Tibial artery (tissue), 4 donors: Measurements from ENCODE around the gene GIMAP5.

Experiments
- DNase-seq, 2 donors: peaks; one replicate each; pipeline ENCODE4 v3.0.0-alpha.2; 2019
- H3K27ac ChIP-seq, 2 donors: fragments of 200-600 bp; sonication (generic) in 1 of 2; 1 replicate in 1 of 2; 2 replicates in 1 of 2; pipeline ENCODE4 v1.5.1; 2018 to 2019; ENCODE audit warnings: mild to moderate bottlenecking in 1 of 2
- H3K27me3 ChIP-seq, 2 donors: fragments of 200-600 bp; sonication (generic) in 1 of 2; one replicate each; pipeline versions ENCODE4 v1.5.1 to v1.6.0; 2016 to 2019
- H3K36me3 ChIP-seq, 3 donors: fragments of 200-600 bp; sonication (generic) in 2 of 3; one replicate each; pipeline ENCODE4 v1.5.1; 2016 to 2019; ENCODE audit warnings: mild to moderate bottlenecking in 2 of 3
- H3K4me1 ChIP-seq, 4 donors: fragments of 200-600 bp; sonication (generic) in 2 of 4; 1 replicate in 3 of 4; 2 replicates in 1 of 4; pipeline ENCODE4 v1.5.1; 2016 to 2019
- H3K4me3 ChIP-seq, 2 donors: fragments of 200-600 bp; sonication (generic) in 1 of 2; 1 replicate in 1 of 2; 2 replicates in 1 of 2; pipeline ENCODE4 v1.5.1; 2018 to 2019; ENCODE audit warnings: mild to moderate bottlenecking in 2 of 2
- H3K9me3 ChIP-seq, 3 donors: fragments of 200-600 bp; sonication (generic) in 1 of 3; one replicate each; pipeline ENCODE4 v1.5.1; 2016 to 2019
- CTCF ChIP-seq, 2 experiments: fragments of 200-600 bp in 1 of 2; fragments of 450-650 bp in 1 of 2; IDR thresholded peaks; one replicate each; pipeline ENCODE4 v1.5.1; 2017 to 2019; ENCODE audit warnings: antibody characterized with exemption in 2 of 2, mild to moderate bottlenecking in 1 of 2, moderate library complexity in 1 of 2
- intact Hi-C: fragments of 100-400 bp; cut with DNase I; formaldehyde crosslinking; loops from one replicate; pipeline ENCODE4 v1.15.0; 2023; ENCODE audit warnings: low total_unique reads

The GIMAP5 gene

GRCh38 chr7:150753826-150754603 is 16.8 kb downstream of the GIMAP5 start:
- intact Hi-C loops, result no loop called here
- no peak for DNase-seq

GRCh38 chr7:150754951-150755350 is 17.7 kb downstream of the GIMAP5 start:
- intact Hi-C loops, result no loop called here
- TF ChIP-seq CTCF (IDR thresholded peaks at IDR 0.05), result no peak
- H3K36me3 ChIP-seq, result no peaks in the 10 kb centered on the region
- H3K9me3 ChIP-seq, result no peaks in the 10 kb centered on the region
- H3K27me3 ChIP-seq, result peaks cover 0 to 2% of the 10 kb centered on the region in 2 donors
- H3K4me1 ChIP-seq, result no peaks in the 10 kb centered on the region
- H3K27ac ChIP-seq, result no peak overlapping the region
- no peak for DNase-seq
- no peak overlapping the region for H3K4me3 ChIP-seq

More at GRCh38 chr7:150753826-150754603, 16.8 kb downstream of the GIMAP5 start:
- Histone ChIP-seq H3K9me3 (no peaks in the 10 kb centered on the region), H3K27ac (no peak overlapping the region), H3K27me3 (peaks cover 0 to 2% of the 10 kb centered on the region in 2 donors), H3K36me3 (no peaks in the 10 kb centered on the region), H3K4me1 (no peaks in the 10 kb centered on the region), H3K4me3 (no peak overlapping the region)
- no peak for TF ChIP-seq CTCF (IDR thresholded peaks at IDR 0.05)

- H3K27ac ChIP-seq, result no peak overlapping the region
Observed at GRCh38 chr7:150755473-150756099, 18.4 kb downstream of the GIMAP5 start.

GRCh38 chr7:150756166-150756565 is 18.9 kb downstream of the GIMAP5 start:
- Histone ChIP-seq H3K27me3 (peaks cover 0 to 2% of the 10 kb centered on the region in 2 donors), H3K4me3 (no peak overlapping the region), H3K36me3 (no peaks in the 10 kb centered on the region), H3K9me3 (no peaks in the 10 kb centered on the region), H3K27ac (no peak overlapping the region), H3K4me1 (no peaks in the 10 kb centered on the region)
- no peak for DNase-seq
- intact Hi-C loops, result no loop called here
- no peak for TF ChIP-seq CTCF (IDR thresholded peaks at IDR 0.05)

More at GRCh38 chr7:150755473-150756099, 18.4 kb downstream of the GIMAP5 start:
- Histone ChIP-seq H3K4me3 (no peak overlapping the region), H3K27me3 (peaks cover 0 to 2% of the 10 kb centered on the region in 2 donors), H3K4me1 (no peaks in the 10 kb centered on the region), H3K9me3 (no peaks in the 10 kb centered on the region), H3K36me3 (no peaks in the 10 kb centered on the region)
- no peak for TF ChIP-seq CTCF (IDR thresholded peaks at IDR 0.05)
- peak in 1 of 2 donors; percentile 39 for DNase-seq
- intact Hi-C loops, result no loop called here

- intact Hi-C loops, result no loop called here
- no peak for DNase-seq
- no peak overlapping the region for H3K27ac ChIP-seq
- no peak overlapping the region for H3K4me3 ChIP-seq
- H3K4me1 ChIP-seq, result no peaks in the 10 kb centered on the region
- no peaks in the 10 kb centered on the region for H3K9me3 ChIP-seq
- TF ChIP-seq CTCF (IDR thresholded peaks at IDR 0.05), result peak in 1 of 2 experiments; percentile 10
- peaks cover 0 to 2% of the 10 kb centered on the region in 2 donors for H3K27me3 ChIP-seq
- H3K36me3 ChIP-seq, result no peaks in the 10 kb centered on the region
Observed at GRCh38 chr7:150756858-150757257, 19.6 kb downstream of the GIMAP5 start.
